Panc1 (cell line): ENCODE data around the gene GALNT14. TPM values are rescaled to one million over a fixed set of nuclear protein-coding genes. Genes with fewer than 3 reads are reported as not detected.

Source experiments
- ATAC-seq: fragments of 200-7000 bp; cut with Tn5 transposase; 2 replicates; pipeline ENCODE4 v1.9.1; 2020; ENCODE audit warnings: mild to moderate bottlenecking, moderate library complexity
- BruUV-seq: library from RNA; stranded (reverse); fragments of 400-500 nt; replicated peaks from 2 replicates; lab custom pipeline; 2021; lab: Mats Ljungman, UMichigan
- CTCF ChIA-PET: fragments of 300-600 bp; sonication (Branson Sonifier 250); formaldehyde crosslinking; loops from one replicate; lab custom pipeline; 2022; ENCODE audit warnings: antibody characterized with exemption; lab: Charles Lee
- POLR2A ChIA-PET: fragments of 300-600 bp; sonication (Branson Sonifier 250); formaldehyde crosslinking; loops from one replicate; lab custom pipeline; 2022; ENCODE audit warnings: antibody characterized with exemption; lab: Charles Lee
- DNase-seq: peaks from one replicate; pipeline ENCODE4 v3.0.0-alpha.2; 2010; ENCODE audit warnings: low read depth, low spot score
- H3K27ac ChIP-seq: 2 replicates; pipeline ENCODE4 v1.5.1; 2011; ENCODE audit warnings: mild to moderate bottlenecking, low read length, inconsistent platforms
- H3K27me3 ChIP-seq: fragments of 200-500 bp; sonication (Bioruptor generic); 2 replicates; pipeline ENCODE4 v1.6.0; 2014; ENCODE audit warnings: low read length, inconsistent platforms; ENCODE audit not compliant: control insufficient read depth, insufficient read depth
- H3K36me3 ChIP-seq: fragments of 200-500 bp; sonication (Bioruptor generic); 2 replicates; pipeline ENCODE4 v1.5.1; 2014; ENCODE audit warnings: inconsistent platforms, mild to moderate bottlenecking, low read length, moderate library complexity; ENCODE audit not compliant: control insufficient read depth, insufficient read depth
- H3K4me1 ChIP-seq: 2 replicates; pipeline ENCODE4 v1.5.1; 2011; ENCODE audit warnings: inconsistent platforms, mild to moderate bottlenecking, low read length, moderate library complexity; ENCODE audit not compliant: control insufficient read depth, insufficient read depth
- H3K4me3 ChIP-seq, 2 experiments: 2 replicates each; pipeline ENCODE4 v1.5.1; 2011 to 2012; ENCODE audit warnings: low read depth in 2 of 2, low read length in 2 of 2, mild to moderate bottlenecking in 2 of 2, inconsistent platforms in 1 of 2, moderate library complexity in 1 of 2
- H3K9me3 ChIP-seq: fragments of 200-500 bp; sonication (Bioruptor generic); 2 replicates; pipeline ENCODE4 v1.5.1; 2014; ENCODE audit warnings: low read depth, mild to moderate bottlenecking, inconsistent platforms, low read length, moderate library complexity; ENCODE audit not compliant: control insufficient read depth, insufficient read depth
- POLR2AphosphoS5 ChIP-seq: IDR thresholded peaks from 2 replicates; pipeline ENCODE4 v1.6.1; 2012; ENCODE audit warnings: mild to moderate bottlenecking, low read depth, low read length, moderate library complexity
- SIN3A ChIP-seq: IDR thresholded peaks from 2 replicates; pipeline ENCODE4 v1.6.1; 2012; ENCODE audit warnings: low read depth, mild to moderate bottlenecking, low read length, moderate library complexity, borderline replicate concordance; ENCODE audit not compliant: insufficient read depth
- TCF7L2 ChIP-seq: IDR thresholded peaks from 2 replicates; pipeline ENCODE4 v1.6.1; 2011; ENCODE audit warnings: mild to moderate bottlenecking, low read depth, low read length, inconsistent platforms
- in situ Hi-C: cut with HindIII; loops from 2 replicates; pipeline ENCODE4 v1.10.0; 2016; ENCODE audit warnings: low sequenced_read_pairs, low pct_unique_long_range_greater_than_20kb
- intact Hi-C: fragments of 100-400 bp; cut with micrococcal nuclease; formaldehyde crosslinking; loops from one replicate; pipeline ENCODE4 v1.10.0; 2022; ENCODE audit not compliant: unreplicated experiment
- total RNA-seq: library from RNA; stranded (reverse); gene quantifications from one replicate; pipeline ENCODE4 v1.2.1, GENCODE V29; 2021; ENCODE audit not compliant: unreplicated experiment
- TF ChIP-seq, protein P1 (sequence below), 2 experiments: IDR thresholded peaks; 2 replicates each; pipeline ENCODE4 v1.6.1; 2011 to 2012; ENCODE audit warnings: low read depth in 2 of 2, control low read depth in 1 of 2, low read length in 1 of 2, mild to moderate bottlenecking in 1 of 2, moderate library complexity in 1 of 2; ENCODE audit not compliant: insufficient read depth in 1 of 2
- TF ChIP-seq, protein P2 (sequence below): fragments of 450-650 bp; IDR thresholded peaks from 2 replicates; pipeline ENCODE4 v1.5.1; 2017; ENCODE audit warnings: mild to moderate bottlenecking

GALNT14 gene
- total RNA-seq, 1 experiment from 2014 or later = 0.67 TPM

DNA sequence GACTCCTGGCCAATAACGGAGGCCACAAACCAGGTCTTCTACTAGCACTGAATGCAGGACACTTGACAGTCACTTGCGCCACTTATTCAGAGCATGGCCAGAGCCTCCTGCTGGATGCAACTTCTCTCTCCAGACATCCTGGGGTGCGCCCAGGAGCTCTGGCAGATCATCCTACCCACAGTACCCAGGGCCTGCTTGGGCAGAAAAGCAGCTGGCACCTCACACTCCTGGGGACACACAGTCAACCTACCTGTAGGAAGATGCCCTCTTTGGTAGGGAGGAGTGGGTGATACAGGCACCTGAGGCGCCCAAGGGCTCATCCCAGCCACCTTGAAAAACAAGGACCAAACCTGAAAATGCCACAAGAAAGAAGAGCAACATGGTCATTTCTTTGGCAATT, 13.3 kb downstream of the GALNT14 start:
- ATAC-seq = no peak
- CTCF ChIA-PET = no interaction called here

DNA sequence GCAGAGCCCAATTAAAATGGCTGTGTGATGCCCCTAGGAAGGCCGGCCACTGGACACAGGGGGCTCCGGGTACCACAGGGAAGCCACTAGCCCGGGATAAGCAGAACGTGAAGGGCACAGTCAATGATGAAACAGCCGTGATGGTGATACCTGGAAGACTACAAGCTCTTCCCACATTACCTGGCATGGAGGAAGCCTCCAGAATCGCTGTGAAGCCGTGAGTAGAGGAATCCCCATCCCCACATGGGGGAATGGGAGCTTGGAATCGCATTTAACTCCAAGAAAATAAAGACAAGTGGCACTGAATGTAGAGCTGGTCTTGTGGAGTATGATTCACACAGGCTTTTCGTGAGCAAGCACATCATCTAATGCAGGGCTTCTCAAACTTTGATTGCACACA, 16.1 kb downstream of the GALNT14 start:
- POLR2A ChIA-PET = no interaction called here
- no TSS peak for BruUV-seq
- DNase-seq (no peak), ATAC-seq (no peak)
- Histone ChIP-seq H3K9me3 (no peaks in the 10 kb centered on the region), H3K36me3 (no peaks in the 10 kb centered on the region), H3K27me3 (peaks cover 10% of the 10 kb centered on the region; the same call in 1 of the 2 replicates), H3K4me1 (no peaks in the 10 kb centered on the region), H3K27ac (no peak overlapping the region), H3K4me3 (no peak overlapping the region)
- TF ChIP-seq POLR2AphosphoS5 (no peak), TCF7L2 (no peak), SIN3A (no peak)
- TF ChIP-seq, protein P1, sequence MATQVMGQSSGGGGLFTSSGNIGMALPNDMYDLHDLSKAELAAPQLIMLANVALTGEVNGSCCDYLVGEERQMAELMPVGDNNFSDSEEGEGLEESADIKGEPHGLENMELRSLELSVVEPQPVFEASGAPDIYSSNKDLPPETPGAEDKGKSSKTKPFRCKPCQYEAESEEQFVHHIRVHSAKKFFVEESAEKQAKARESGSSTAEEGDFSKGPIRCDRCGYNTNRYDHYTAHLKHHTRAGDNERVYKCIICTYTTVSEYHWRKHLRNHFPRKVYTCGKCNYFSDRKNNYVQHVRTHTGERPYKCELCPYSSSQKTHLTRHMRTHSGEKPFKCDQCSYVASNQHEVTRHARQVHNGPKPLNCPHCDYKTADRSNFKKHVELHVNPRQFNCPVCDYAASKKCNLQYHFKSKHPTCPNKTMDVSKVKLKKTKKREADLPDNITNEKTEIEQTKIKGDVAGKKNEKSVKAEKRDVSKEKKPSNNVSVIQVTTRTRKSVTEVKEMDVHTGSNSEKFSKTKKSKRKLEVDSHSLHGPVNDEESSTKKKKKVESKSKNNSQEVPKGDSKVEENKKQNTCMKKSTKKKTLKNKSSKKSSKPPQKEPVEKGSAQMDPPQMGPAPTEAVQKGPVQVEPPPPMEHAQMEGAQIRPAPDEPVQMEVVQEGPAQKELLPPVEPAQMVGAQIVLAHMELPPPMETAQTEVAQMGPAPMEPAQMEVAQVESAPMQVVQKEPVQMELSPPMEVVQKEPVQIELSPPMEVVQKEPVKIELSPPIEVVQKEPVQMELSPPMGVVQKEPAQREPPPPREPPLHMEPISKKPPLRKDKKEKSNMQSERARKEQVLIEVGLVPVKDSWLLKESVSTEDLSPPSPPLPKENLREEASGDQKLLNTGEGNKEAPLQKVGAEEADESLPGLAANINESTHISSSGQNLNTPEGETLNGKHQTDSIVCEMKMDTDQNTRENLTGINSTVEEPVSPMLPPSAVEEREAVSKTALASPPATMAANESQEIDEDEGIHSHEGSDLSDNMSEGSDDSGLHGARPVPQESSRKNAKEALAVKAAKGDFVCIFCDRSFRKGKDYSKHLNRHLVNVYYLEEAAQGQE (IDR thresholded peaks at IDR 0.05; ENCODE audit: insufficient read depth in 1 of 2, low read depth in 2 of 2, low read length in 1 of 2) = no peak
- intact Hi-C loops = no loop called here
- CTCF ChIA-PET = no interaction called here
- in situ Hi-C loops = no loop called here

More for the DNA sequence above, 13.3 kb downstream of the GALNT14 start:
- no TSS peak for BruUV-seq
- Histone ChIP-seq H3K27ac (no peak overlapping the region), H3K36me3 (no peaks in the 10 kb centered on the region), H3K27me3 (peaks cover 9% of the 10 kb centered on the region; the same call in 1 of the 2 replicates), H3K4me3 (no peak overlapping the region), H3K9me3 (no peaks in the 10 kb centered on the region), H3K4me1 (no peaks in the 10 kb centered on the region)
- POLR2A ChIA-PET = no interaction called here
- DNase-seq = no peak
- in situ Hi-C loops = no loop called here
- TF ChIP-seq SIN3A (no peak), TCF7L2 (no peak), POLR2AphosphoS5 (no peak)
- TF ChIP-seq, protein P2, sequence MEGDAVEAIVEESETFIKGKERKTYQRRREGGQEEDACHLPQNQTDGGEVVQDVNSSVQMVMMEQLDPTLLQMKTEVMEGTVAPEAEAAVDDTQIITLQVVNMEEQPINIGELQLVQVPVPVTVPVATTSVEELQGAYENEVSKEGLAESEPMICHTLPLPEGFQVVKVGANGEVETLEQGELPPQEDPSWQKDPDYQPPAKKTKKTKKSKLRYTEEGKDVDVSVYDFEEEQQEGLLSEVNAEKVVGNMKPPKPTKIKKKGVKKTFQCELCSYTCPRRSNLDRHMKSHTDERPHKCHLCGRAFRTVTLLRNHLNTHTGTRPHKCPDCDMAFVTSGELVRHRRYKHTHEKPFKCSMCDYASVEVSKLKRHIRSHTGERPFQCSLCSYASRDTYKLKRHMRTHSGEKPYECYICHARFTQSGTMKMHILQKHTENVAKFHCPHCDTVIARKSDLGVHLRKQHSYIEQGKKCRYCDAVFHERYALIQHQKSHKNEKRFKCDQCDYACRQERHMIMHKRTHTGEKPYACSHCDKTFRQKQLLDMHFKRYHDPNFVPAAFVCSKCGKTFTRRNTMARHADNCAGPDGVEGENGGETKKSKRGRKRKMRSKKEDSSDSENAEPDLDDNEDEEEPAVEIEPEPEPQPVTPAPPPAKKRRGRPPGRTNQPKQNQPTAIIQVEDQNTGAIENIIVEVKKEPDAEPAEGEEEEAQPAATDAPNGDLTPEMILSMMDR = no peak
- TF ChIP-seq, protein P1 (IDR thresholded peaks at IDR 0.05; ENCODE audit: insufficient read depth in 1 of 2, low read depth in 2 of 2, low read length in 1 of 2) = no peak
- intact Hi-C loops = no loop called here
